Ammon's horn (tissue), 1 donor: ENCODE measurements around the gene TEX38.
A peak's percentile ranks its signal among the peaks of the same experiment; 100 is the strongest.
"Not testable (repeated sequence)": the region's sequence is repeated elsewhere in the genome, so short reads cannot be mapped to it uniquely, and the experiment has no call there.

Source experiments
- DNase-seq: peaks from one replicate; pipeline ENCODE4 v3.0.0-alpha.2; 2016; ENCODE audit warnings: low spot score

TEX38 gene

GRCh38 chr1:46655848-46656247 lies 15.8 kb upstream of the TEX38 start:
- no peak for DNase-seq

GRCh38 chr1:46656643-46657042 lies 15.0 kb upstream of the TEX38 start:
- no peak for DNase-seq

- DNase-seq, result no peak
Measured at GRCh38 chr1:46657775-46658174, 13.9 kb upstream of the TEX38 start.

GRCh38 chr1:46659307-46659870 lies 12.3 kb upstream of the TEX38 start:
- no peak for DNase-seq

GRCh38 chr1:46660116-46660515 lies 11.5 kb upstream of the TEX38 start:
- not testable (repeated sequence) for DNase-seq

- not testable (repeated sequence) for DNase-seq
Measured at GRCh38 chr1:46662919-46663318, 8.7 kb upstream of the TEX38 start.

GRCh38 chr1:46665983-46666382 lies 5.7 kb upstream of the TEX38 start:
- no peak for DNase-seq

- DNase-seq, result peak; percentile 82
Measured at GRCh38 chr1:46667782-46668760, 3.6 kb upstream of the TEX38 start, which contains the start of gene ATPAF1. ATPAF1 (minus strand) TSS chr1:46668364; CDS start chr1:46668322, 42 bp downstream.

GRCh38 chr1:46670134-46670533 lies 1.5 kb upstream of the TEX38 start:
- DNase-seq, result no peak

- DNase-seq, result no peak
Measured at GRCh38 chr1:46672696-46673095, 1.0 kb downstream of the TEX38 start.

GRCh38 chr1:46673749-46674182 lies 2.1 kb downstream of the TEX38 start:
- DNase-seq, result no peak

- no peak for DNase-seq
Measured at GRCh38 chr1:46675549-46676314, 4.1 kb downstream of the TEX38 start.

- DNase-seq, result no peak
Measured at GRCh38 chr1:46676531-46676930, 4.9 kb downstream of the TEX38 start.

- no peak for DNase-seq
Measured at GRCh38 chr1:46677339-46677738, 5.7 kb downstream of the TEX38 start.

GRCh38 chr1:46679789-46680573 lies 8.3 kb downstream of the TEX38 start:
- DNase-seq, result no peak

- peak; percentile 39 for DNase-seq
Measured at GRCh38 chr1:46681333-46682034, 9.8 kb downstream of the TEX38 start.

- DNase-seq, result no peak
Measured at GRCh38 chr1:46682064-46682463, 10.4 kb downstream of the TEX38 start.

GRCh38 chr1:46684670-46685069 lies 13.0 kb downstream of the TEX38 start:
- DNase-seq, result no peak

- DNase-seq, result no peak
Measured at GRCh38 chr1:46686255-46686654, 14.6 kb downstream of the TEX38 start.

- DNase-seq, result peak; percentile 63
Measured at GRCh38 chr1:46687093-46687659, 15.5 kb downstream of the TEX38 start.
